Suprapubic skin (tissue), 4 donors: ENCODE data around the gene THOC5. TPM values are rescaled to one million over a fixed set of nuclear protein-coding genes. Genes with fewer than 3 reads are reported as not detected.

Source experiments
- DNase-seq, 2 donors: peaks; one replicate each; pipeline ENCODE4 v3.0.0-alpha.2; 2019; ENCODE audit warnings: low spot score in 2 of 2
- H3K27ac ChIP-seq: fragments of 200-600 bp; sonication (generic); one replicate; pipeline ENCODE4 v1.5.1; 2019
- H3K27me3 ChIP-seq: fragments of 200-600 bp; sonication (generic); one replicate; pipeline ENCODE4 v1.5.1; 2019
- H3K36me3 ChIP-seq: fragments of 200-600 bp; sonication (generic); one replicate; pipeline ENCODE4 v1.5.1; 2019
- H3K4me1 ChIP-seq: fragments of 200-600 bp; sonication (generic); one replicate; pipeline ENCODE4 v1.5.1; 2019
- H3K4me3 ChIP-seq: fragments of 200-600 bp; sonication (generic); one replicate; pipeline ENCODE4 v1.5.1; 2019; ENCODE audit warnings: mild to moderate bottlenecking
- H3K9me3 ChIP-seq: fragments of 200-600 bp; sonication (generic); one replicate; pipeline ENCODE4 v1.5.1; 2019
- CTCF ChIP-seq, 2 donors: fragments of 200-600 bp in 1 of 2; fragments of 450-650 bp in 1 of 2; sonication (generic) in 1 of 2; IDR thresholded peaks; one replicate each; pipeline ENCODE4 v1.5.1; 2016 to 2019; ENCODE audit warnings: antibody characterized with exemption in 2 of 2, mild to moderate bottlenecking in 1 of 2, moderate library complexity in 1 of 2
- EP300 ChIP-seq: sonication (generic); formaldehyde crosslinking; IDR thresholded peaks from one replicate; pipeline ENCODE4 v1.6.1; 2017; ENCODE audit warnings: antibody characterized with exemption
- POLR2A ChIP-seq, 2 donors: fragments of 450-650 bp; IDR thresholded peaks; one replicate each; pipeline ENCODE4 v1.6.1; 2017; ENCODE audit warnings: antibody characterized with exemption in 2 of 2, mild to moderate bottlenecking in 2 of 2, moderate library complexity in 2 of 2
- POLR2AphosphoS5 ChIP-seq, 3 donors: sonication (generic); formaldehyde crosslinking; IDR thresholded peaks; one replicate each; pipeline ENCODE4 v1.6.1; 2017; ENCODE audit warnings: antibody characterized with exemption in 3 of 3
- WGBS: methylation state at CpG from one replicate; pipeline ENCODE4 v1.1.5; 2018; 5-methylcytosine and 5-hydroxymethylcytosine counted together
- total RNA-seq, 4 donors: library from RNA; depleted of rRNA; stranded (reverse); fragments of >200 nt; gene quantifications; one replicate each; pipeline ENCODE4 v1.1.0, GENCODE V29; 2016

The THOC5 gene
- total RNA-seq, 4 donors from 2014 or later = 19.8 to 41.5 (median 27.8) TPM

GRCh38 chr22:29511126-29511862 lies 42.3 kb downstream of the THOC5 start:
- Histone ChIP-seq H3K4me1 (no peaks in the 10 kb centered on the region), H3K9me3 (no peaks in the 10 kb centered on the region), H3K27me3 (no peaks in the 10 kb centered on the region), H3K36me3 (peaks cover 95% of the 10 kb centered on the region), H3K4me3 (no peak overlapping the region), H3K27ac (no peak overlapping the region)
- TF ChIP-seq POLR2AphosphoS5 (IDR thresholded peaks at IDR 0.05) (no peak), POLR2A (IDR thresholded peaks at IDR 0.05) (no peak), EP300 (no peak), CTCF (IDR thresholded peaks at IDR 0.05) (no peak)
- WGBS = 84% methylated on average over 5 of the region's 8 CpGs
- no peak for DNase-seq

- Histone ChIP-seq H3K4me1 (no peaks in the 10 kb centered on the region), H3K27me3 (no peaks in the 10 kb centered on the region), H3K27ac (no peak overlapping the region), H3K36me3 (peaks cover 91% of the 10 kb centered on the region), H3K4me3 (no peak overlapping the region), H3K9me3 (no peaks in the 10 kb centered on the region)
- 93% methylated on average over 2 of the region's 2 CpGs for WGBS
- TF ChIP-seq CTCF (IDR thresholded peaks at IDR 0.05) (no peak), EP300 (no peak), POLR2A (IDR thresholded peaks at IDR 0.05) (no peak), POLR2AphosphoS5 (IDR thresholded peaks at IDR 0.05) (no peak)
- no peak for DNase-seq
These were observed 43.0 kb downstream of the THOC5 start for GRCh38 chr22:29510542-29510941.

GRCh38 chr22:29509815-29510214 lies 43.7 kb downstream of the THOC5 start:
- Histone ChIP-seq H3K27ac (no peak overlapping the region), H3K4me3 (no peak overlapping the region), H3K27me3 (no peaks in the 10 kb centered on the region), H3K36me3 (peaks cover 87% of the 10 kb centered on the region), H3K9me3 (no peaks in the 10 kb centered on the region), H3K4me1 (no peaks in the 10 kb centered on the region)
- no peak for TF ChIP-seq POLR2AphosphoS5 (IDR thresholded peaks at IDR 0.05)
- TF ChIP-seq EP300 = no peak
- TF ChIP-seq POLR2A (IDR thresholded peaks at IDR 0.05) = no peak
- DNase-seq = no peak
- 85% methylated on average over 1 of the region's 1 CpG for WGBS

GRCh38 chr22:29509298-29509697 lies 44.3 kb downstream of the THOC5 start:
- H3K9me3 ChIP-seq = no peaks in the 10 kb centered on the region
- no peak for DNase-seq
- peaks cover 82% of the 10 kb centered on the region for H3K36me3 ChIP-seq
- H3K27me3 ChIP-seq = no peaks in the 10 kb centered on the region
- no peak for TF ChIP-seq CTCF (IDR thresholded peaks at IDR 0.05)
- no peak for TF ChIP-seq POLR2A (IDR thresholded peaks at IDR 0.05)
- TF ChIP-seq POLR2AphosphoS5 (IDR thresholded peaks at IDR 0.05) = no peak
- TF ChIP-seq EP300 = no peak
- no peaks in the 10 kb centered on the region for H3K4me1 ChIP-seq
- no peak overlapping the region for H3K4me3 ChIP-seq
- no peak overlapping the region for H3K27ac ChIP-seq

- DNase-seq = no peak
- Histone ChIP-seq H3K4me3 (no peak overlapping the region), H3K36me3 (peaks cover 46% of the 10 kb centered on the region), H3K4me1 (peaks cover 3% of the 10 kb centered on the region), H3K27me3 (no peaks in the 10 kb centered on the region), H3K27ac (no peak overlapping the region), H3K9me3 (no peaks in the 10 kb centered on the region)
- TF ChIP-seq CTCF (IDR thresholded peaks at IDR 0.05) (no peak), POLR2AphosphoS5 (IDR thresholded peaks at IDR 0.05) (no peak), EP300 (no peak), POLR2A (IDR thresholded peaks at IDR 0.05) (no peak)
- WGBS = 57% methylated on average over 7 of the region's 7 CpGs
These were observed 49.7 kb downstream of the THOC5 start for GRCh38 chr22:29503811-29504372.
